Nephron progenitor cell (in vitro differentiated cells): ENCODE data around the gene TPRG1L.

Experiments used
- DNase-seq: peaks from one replicate; pipeline ENCODE4 v3.0.0; 2021
- H3K27ac Mint-ChIP-seq: 2 replicates; pipeline ENCODE4 v1.8.0; 2021; ENCODE audit warnings: mild to moderate bottlenecking, moderate library complexity, mixed read lengths
- H3K27me3 Mint-ChIP-seq: 2 replicates; pipeline ENCODE4 v1.8.0; 2021; ENCODE audit warnings: mild to moderate bottlenecking, low read depth, mixed read lengths; ENCODE audit not compliant: poor library complexity
- H3K36me3 Mint-ChIP-seq: 2 replicates; pipeline ENCODE4 v1.8.0; 2021; ENCODE audit warnings: low read depth, mixed read lengths
- H3K4me1 Mint-ChIP-seq: 2 replicates; pipeline ENCODE4 v1.8.0; 2021; ENCODE audit warnings: mixed read lengths
- H3K4me3 Mint-ChIP-seq: 2 replicates; pipeline ENCODE4 v1.8.0; 2021; ENCODE audit warnings: mild to moderate bottlenecking, moderate library complexity, mixed read lengths
- H3K9me3 Mint-ChIP-seq: 2 replicates; pipeline ENCODE4 v1.8.0; 2021; ENCODE audit warnings: mild to moderate bottlenecking, moderate library complexity, mixed read lengths
- TF ChIP-seq, protein P1 (sequence below): fragments of 200-600 bp; sonication (generic); IDR thresholded peaks from 2 replicates; pipeline ENCODE4 v1.5.0; 2021; ENCODE audit warnings: antibody characterized with exemption

The TPRG1L gene

DNA sequence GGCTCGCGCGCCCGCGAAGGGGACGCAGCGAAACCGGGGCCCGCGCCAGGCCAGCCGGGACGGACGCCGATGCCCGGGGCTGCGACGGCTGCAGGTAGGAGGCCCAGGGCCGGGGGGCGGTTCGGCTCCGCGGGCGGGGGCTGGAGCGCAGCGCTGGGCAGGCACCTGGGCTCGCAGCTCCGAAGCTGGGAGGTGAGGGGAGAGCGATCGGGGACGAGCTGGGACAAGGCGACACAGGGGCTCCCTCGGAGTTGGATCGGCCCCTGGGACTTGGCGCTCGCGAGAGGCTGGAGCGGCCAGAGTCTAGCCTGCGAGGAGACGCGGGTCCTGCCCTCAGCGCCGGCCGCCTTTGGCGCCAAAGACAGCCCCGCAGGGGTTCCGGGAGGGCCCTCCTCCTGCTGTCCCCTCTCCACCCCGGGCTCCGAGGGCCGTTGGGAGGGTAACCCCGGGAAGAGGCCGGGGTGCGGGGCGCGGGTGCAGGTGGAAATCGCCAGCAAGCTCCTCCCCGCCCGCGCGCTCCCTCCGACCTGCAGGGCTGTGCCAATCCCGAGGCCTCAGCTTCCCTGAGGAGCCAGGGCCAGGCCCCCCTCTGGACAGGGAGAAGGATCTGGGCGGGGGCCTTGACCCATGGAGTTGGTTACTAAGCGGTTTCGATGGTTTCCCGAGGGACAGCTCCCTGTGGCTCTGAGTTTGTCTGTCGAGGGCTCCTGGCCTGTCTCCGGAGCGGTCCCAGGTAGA, 27.9 kb downstream of the TPRG1L start:
- TF ChIP-seq, protein P1, sequence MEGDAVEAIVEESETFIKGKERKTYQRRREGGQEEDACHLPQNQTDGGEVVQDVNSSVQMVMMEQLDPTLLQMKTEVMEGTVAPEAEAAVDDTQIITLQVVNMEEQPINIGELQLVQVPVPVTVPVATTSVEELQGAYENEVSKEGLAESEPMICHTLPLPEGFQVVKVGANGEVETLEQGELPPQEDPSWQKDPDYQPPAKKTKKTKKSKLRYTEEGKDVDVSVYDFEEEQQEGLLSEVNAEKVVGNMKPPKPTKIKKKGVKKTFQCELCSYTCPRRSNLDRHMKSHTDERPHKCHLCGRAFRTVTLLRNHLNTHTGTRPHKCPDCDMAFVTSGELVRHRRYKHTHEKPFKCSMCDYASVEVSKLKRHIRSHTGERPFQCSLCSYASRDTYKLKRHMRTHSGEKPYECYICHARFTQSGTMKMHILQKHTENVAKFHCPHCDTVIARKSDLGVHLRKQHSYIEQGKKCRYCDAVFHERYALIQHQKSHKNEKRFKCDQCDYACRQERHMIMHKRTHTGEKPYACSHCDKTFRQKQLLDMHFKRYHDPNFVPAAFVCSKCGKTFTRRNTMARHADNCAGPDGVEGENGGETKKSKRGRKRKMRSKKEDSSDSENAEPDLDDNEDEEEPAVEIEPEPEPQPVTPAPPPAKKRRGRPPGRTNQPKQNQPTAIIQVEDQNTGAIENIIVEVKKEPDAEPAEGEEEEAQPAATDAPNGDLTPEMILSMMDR = no peak
- Mint-ChIP-seq H3K27me3 (peaks cover 80% of the 10 kb centered on the region), H3K27ac (no peak overlapping the region), H3K4me1 (peaks cover 32% of the 10 kb centered on the region), H3K4me3 (peak overlapping the region; percentile 63), H3K9me3 (no peaks in the 10 kb centered on the region), H3K36me3 (no peaks in the 10 kb centered on the region)
- DNase-seq = peak; percentile 42

DNA sequence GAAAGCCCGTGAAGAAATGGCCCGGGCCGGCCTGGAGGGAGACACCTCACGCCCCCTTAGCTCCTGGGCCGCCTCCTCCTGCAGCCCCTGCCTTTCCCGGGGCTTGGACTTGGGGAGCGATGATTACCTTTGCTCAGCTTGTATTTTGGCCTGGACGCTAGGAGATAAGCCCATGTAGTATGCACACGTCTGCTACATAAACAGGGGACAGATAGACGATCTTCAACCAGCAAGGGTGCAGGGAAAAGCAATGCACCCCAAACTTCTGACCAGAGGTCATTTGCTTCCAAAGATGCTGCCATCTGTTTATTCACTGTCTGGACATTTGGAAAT, 28.4 kb downstream of the TPRG1L start:
- Mint-ChIP-seq H3K9me3 (no peaks in the 10 kb centered on the region), H3K36me3 (no peaks in the 10 kb centered on the region), H3K27me3 (peaks cover 84% of the 10 kb centered on the region), H3K27ac (no peak overlapping the region), H3K4me1 (peaks cover 37% of the 10 kb centered on the region), H3K4me3 (peak overlapping the region; percentile 63)
- DNase-seq = no peak
- TF ChIP-seq, protein P1 = no peak

DNA sequence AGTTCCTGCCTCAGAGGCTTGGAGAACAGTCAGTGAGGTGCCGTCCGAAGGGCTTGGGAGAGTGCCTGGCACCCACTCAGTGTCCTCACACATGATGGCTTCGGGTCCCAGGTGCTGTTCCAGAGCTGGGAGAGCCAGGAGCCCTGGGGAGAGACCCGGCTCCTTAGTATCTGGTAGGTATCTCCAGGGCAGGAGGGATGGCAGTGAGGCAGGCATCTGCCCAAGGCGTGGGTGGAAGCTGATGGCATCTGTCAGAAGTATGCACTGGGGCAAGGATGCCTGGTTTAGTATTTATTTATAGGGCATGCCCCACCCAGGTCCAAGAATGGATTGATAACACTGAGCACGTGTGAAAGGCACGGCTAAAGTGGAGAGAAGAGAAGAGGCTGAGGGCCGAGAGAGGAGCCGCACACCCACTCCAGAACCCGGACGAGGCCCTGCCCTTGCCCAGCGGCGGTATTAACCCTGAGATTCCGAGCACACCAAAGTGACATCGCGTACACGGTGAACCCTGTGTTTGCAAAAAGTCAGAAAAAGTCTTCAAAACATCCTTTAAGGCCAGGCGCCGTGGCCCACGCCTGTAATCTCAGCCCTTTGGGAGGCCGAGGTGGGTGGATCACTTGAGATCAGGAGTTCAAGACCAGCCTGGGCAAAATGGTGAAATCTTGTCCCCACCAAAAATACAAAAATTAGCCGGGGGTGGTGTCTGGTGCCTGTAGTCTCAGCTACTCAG, 29.9 kb downstream of the TPRG1L start:
- H3K9me3 Mint-ChIP-seq = no peaks in the 10 kb centered on the region
- no peak overlapping the region for H3K27ac Mint-ChIP-seq
- H3K4me1 Mint-ChIP-seq = peaks cover 38% of the 10 kb centered on the region
- DNase-seq = no peak
- peaks cover 85% of the 10 kb centered on the region for H3K27me3 Mint-ChIP-seq
- no peak overlapping the region for H3K4me3 Mint-ChIP-seq
- no peaks in the 10 kb centered on the region for H3K36me3 Mint-ChIP-seq
- TF ChIP-seq, protein P1 = no peak

DNA sequence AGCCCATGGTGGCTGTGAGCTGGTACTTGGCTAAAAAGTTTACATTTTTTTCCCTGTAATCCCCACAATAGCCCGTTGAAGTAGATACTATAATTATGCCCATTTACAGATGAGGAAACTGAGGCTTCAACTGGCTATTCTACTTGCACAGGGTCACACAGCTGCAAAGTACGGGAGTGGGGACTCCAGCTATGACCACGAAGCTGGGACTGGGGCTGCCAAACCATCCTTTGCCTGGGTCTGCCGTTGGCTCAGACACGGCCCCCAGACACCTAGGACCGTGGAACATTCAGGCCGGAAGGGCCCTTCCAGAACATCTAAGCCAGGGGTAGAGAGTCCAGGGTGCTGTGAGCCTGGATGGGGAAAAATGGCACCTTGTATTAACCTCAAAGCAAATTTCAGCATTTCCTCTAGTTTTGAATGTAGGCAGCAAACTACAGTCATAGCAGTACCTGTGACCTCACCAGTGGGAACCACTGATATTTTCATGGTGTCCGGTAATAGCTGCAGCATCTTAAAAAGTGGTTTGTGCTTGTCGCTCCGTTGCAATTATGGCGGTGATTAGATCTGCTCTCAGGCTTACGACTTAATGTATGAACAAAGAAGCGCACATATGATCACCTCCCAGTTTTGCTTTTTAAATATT, 31.8 kb downstream of the TPRG1L start:
- Mint-ChIP-seq H3K27ac (no peak overlapping the region), H3K9me3 (no peaks in the 10 kb centered on the region), H3K4me3 (no peak overlapping the region), H3K27me3 (peaks cover 70% of the 10 kb centered on the region), H3K36me3 (no peaks in the 10 kb centered on the region), H3K4me1 (peaks cover 38% of the 10 kb centered on the region)
- DNase-seq = no peak
- TF ChIP-seq, protein P1 = no peak

DNA sequence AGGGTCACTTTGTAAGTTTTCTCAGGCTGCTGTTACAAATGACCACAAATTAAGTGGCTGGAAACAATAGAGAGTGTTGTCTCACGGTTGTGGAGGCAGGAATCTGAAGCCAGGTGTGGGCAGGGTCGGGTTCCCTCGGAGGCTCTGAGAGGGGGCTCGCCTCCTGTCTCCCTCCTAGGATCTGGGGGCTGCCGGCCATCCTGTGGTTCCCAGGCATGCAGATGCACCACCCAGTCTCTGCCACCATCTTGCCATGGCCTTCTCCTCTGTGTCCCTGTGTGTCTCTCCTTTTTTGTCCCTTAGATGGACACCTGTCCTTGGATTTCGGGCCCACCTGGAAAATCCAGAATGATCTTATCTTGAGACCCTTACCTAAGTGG, 32.3 kb downstream of the TPRG1L start:
- no peak overlapping the region for H3K4me3 Mint-ChIP-seq
- no peak for DNase-seq
- peaks cover 65% of the 10 kb centered on the region for H3K27me3 Mint-ChIP-seq
- no peaks in the 10 kb centered on the region for H3K9me3 Mint-ChIP-seq
- TF ChIP-seq, protein P1 = no peak
- no peak overlapping the region for H3K27ac Mint-ChIP-seq
- H3K36me3 Mint-ChIP-seq = no peaks in the 10 kb centered on the region
- H3K4me1 Mint-ChIP-seq = peaks cover 38% of the 10 kb centered on the region
